Nephron (organoid): Measurements from ENCODE around the gene LCN2.

Experiments used
- H3K27ac Mint-ChIP-seq, 3 experiments: 2 replicates each; pipeline ENCODE4 v1.8.0; 2020; ENCODE audit warnings: mixed read lengths in 3 of 3, mild to moderate bottlenecking in 2 of 3, moderate library complexity in 1 of 3
- H3K27me3 Mint-ChIP-seq: 2 replicates; pipeline ENCODE4 v1.8.0; 2021; ENCODE audit warnings: low read depth, mild to moderate bottlenecking, moderate library complexity, mixed read lengths
- H3K36me3 Mint-ChIP-seq: 2 replicates; pipeline ENCODE4 v1.8.0; 2020; ENCODE audit warnings: low read depth, mixed read lengths
- H3K4me1 Mint-ChIP-seq: 2 replicates; pipeline ENCODE4 v1.8.0; 2020; ENCODE audit warnings: mixed read lengths
- H3K4me3 Mint-ChIP-seq, 3 experiments: 2 replicates each; pipeline ENCODE4 v1.8.0; 2020; ENCODE audit warnings: mild to moderate bottlenecking in 3 of 3, mixed read lengths in 3 of 3, moderate library complexity in 2 of 3
- H3K9me3 Mint-ChIP-seq: 2 replicates; pipeline ENCODE4 v1.8.0; 2020; ENCODE audit warnings: mixed read lengths
- CTCF ChIP-seq, 3 experiments: fragments of 200-600 bp; sonication (generic); IDR thresholded peaks; one replicate each; pipeline ENCODE4 v1.5.0; 2021; ENCODE audit warnings: antibody characterized with exemption in 3 of 3; ENCODE audit not compliant: unreplicated experiment in 3 of 3

LCN2 gene

GRCh38 chr9:128149001-128149701, at the start of gene LCN2:
LCN2 (plus strand) TSS chr9:128149453; CDS start chr9:128149526, 73 bp downstream.
- no peaks in the 10 kb centered on the region for H3K27me3 Mint-ChIP-seq
- H3K36me3 Mint-ChIP-seq: no peaks in the 10 kb centered on the region
- TF ChIP-seq CTCF (IDR thresholded peaks at IDR 0.05; ENCODE audit: unreplicated experiment in 3 of 3): no peak
- peak within 1 kb of the TSS in 2 of 3 experiments; percentile 84 to 85 for H3K27ac Mint-ChIP-seq
- H3K9me3 Mint-ChIP-seq: no peaks in the 10 kb centered on the region
- no peak within 1 kb of the TSS for H3K4me3 Mint-ChIP-seq
- H3K4me1 Mint-ChIP-seq: peaks cover 18% of the 10 kb centered on the region

DNA sequence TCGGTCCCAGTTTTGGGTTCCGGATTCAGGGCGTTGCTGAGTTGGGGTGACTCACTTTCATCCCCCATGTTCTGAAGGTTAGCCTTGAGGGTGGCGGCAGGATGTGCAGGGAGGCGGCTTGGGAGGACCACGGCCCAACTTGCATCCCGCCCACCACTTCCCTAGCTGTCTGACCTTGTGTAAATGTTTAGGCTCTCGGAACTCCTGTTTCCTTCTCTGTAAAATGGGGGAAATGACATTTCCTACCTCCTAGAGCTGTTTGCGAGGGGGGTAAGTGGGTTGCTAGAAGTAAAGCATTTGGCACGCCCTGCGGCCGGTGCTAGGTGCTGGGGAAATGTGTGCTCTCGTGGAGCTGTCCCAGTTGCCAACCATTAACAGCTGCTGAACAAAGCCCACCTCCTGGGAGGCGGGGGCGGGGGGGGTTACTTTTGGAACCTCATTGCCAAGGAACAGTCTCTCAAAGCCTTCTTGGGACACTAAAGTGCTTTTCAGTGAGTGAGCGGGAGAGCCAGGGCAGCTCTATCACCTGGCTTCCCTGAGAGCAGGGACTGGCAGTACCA, 49.2 kb upstream of the LCN2 start:
- no peaks in the 10 kb centered on the region for H3K9me3 Mint-ChIP-seq
- peaks cover 25% of the 10 kb centered on the region for H3K36me3 Mint-ChIP-seq
- no peak for TF ChIP-seq CTCF (IDR thresholded peaks at IDR 0.05; ENCODE audit: unreplicated experiment in 3 of 3)
- peaks cover 77% of the 10 kb centered on the region for H3K4me1 Mint-ChIP-seq
- peak overlapping the region; percentile 98 to 99 (median 99) for H3K27ac Mint-ChIP-seq
- no peaks in the 10 kb centered on the region for H3K27me3 Mint-ChIP-seq
- peak overlapping the region; percentile 56 to 91 (median 86) for H3K4me3 Mint-ChIP-seq

GRCh38 chr9:128100581-128100980, 48.7 kb upstream of the LCN2 start:
- Mint-ChIP-seq H3K27ac (peak overlapping the region; percentile 77 to 99 (median 98)), H3K27me3 (no peaks in the 10 kb centered on the region), H3K4me3 (peak overlapping the region; percentile 56 to 86 (median 72)), H3K4me1 (peaks cover 77% of the 10 kb centered on the region), H3K36me3 (peaks cover 25% of the 10 kb centered on the region), H3K9me3 (no peaks in the 10 kb centered on the region)
- no peak for TF ChIP-seq CTCF (IDR thresholded peaks at IDR 0.05; ENCODE audit: unreplicated experiment in 3 of 3)

GRCh38 chr9:128101231-128101661, 48.0 kb upstream of the LCN2 start:
- no peaks in the 10 kb centered on the region for H3K27me3 Mint-ChIP-seq
- peaks cover 77% of the 10 kb centered on the region for H3K4me1 Mint-ChIP-seq
- H3K27ac Mint-ChIP-seq: peak overlapping the region in 2 of 3 experiments; percentile 31 to 35
- peaks cover 25% of the 10 kb centered on the region for H3K36me3 Mint-ChIP-seq
- H3K4me3 Mint-ChIP-seq: no peak overlapping the region
- no peak for TF ChIP-seq CTCF (IDR thresholded peaks at IDR 0.05; ENCODE audit: unreplicated experiment in 3 of 3)
- H3K9me3 Mint-ChIP-seq: no peaks in the 10 kb centered on the region

- peak overlapping the region in 2 of 3 experiments; percentile 15 to 71 for H3K4me3 Mint-ChIP-seq
- no peaks in the 10 kb centered on the region for H3K27me3 Mint-ChIP-seq
- H3K27ac Mint-ChIP-seq: peak overlapping the region in 2 of 3 experiments; percentile 22 to 86
- H3K9me3 Mint-ChIP-seq: no peaks in the 10 kb centered on the region
- H3K4me1 Mint-ChIP-seq: peaks cover 72% of the 10 kb centered on the region
- no peak for TF ChIP-seq CTCF (IDR thresholded peaks at IDR 0.05; ENCODE audit: unreplicated experiment in 3 of 3)
- peaks cover 25% of the 10 kb centered on the region for H3K36me3 Mint-ChIP-seq
These were observed 47.6 kb upstream of the LCN2 start for GRCh38 chr9:128101690-128102089.
